ENCODE data around the gene PDXK.
"Not testable (repeated sequence)": the region's sequence is repeated elsewhere in the genome, so short reads cannot be mapped to it uniquely, and the experiment has no call there.

DNA sequence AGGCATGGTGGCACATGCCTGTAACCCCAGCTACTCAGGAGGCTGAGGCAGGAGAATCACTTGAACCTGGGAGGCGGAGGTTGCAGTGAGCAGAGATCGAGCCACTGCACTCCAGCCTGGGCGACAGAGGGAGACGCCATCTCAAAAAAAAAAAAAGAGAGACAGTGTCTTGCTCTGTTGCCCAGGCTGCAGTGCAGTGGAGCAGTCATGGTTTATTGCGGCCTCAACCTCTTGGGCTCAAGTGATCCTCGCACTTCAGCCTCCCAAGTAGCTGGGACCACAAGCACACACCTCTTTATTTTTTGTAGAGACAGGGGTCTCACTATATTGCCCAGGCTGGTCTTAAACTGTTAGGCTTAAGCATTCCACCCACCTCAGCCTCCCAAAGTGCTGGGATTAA is 38.5 kb upstream of the PDXK start:
- not testable (repeated sequence) for TF ChIP-seq EZH2phosphoT487 (IDR thresholded peaks at IDR 0.05; ENCODE audit: insufficient read depth, low read depth); EZH2 (IDR thresholded peaks at IDR 0.05; ENCODE audit: insufficient read depth, poor library complexity, severe bottlenecking)

All from GM23248 (cell line).